Neural cell (in vitro differentiated cells): ENCODE data around the gene A4GALT. TPM values are rescaled to one million over a fixed set of nuclear protein-coding genes. Genes with fewer than 3 reads are reported as not detected.

Source experiments
- H2AFZ ChIP-seq: fragments of 200-600, 300-800 bp; sonication (generic), shearing (Covaris generic); 2 replicates; pipeline ENCODE4 v1.6.0; 2014; ENCODE audit warnings: low read depth, mild to moderate bottlenecking, antibody characterized with exemption, low read length, moderate library complexity
- H3F3A ChIP-seq: fragments of 200-600 bp; shearing (Covaris generic); 2 replicates; pipeline ENCODE4 v1.6.1; 2016; ENCODE audit warnings: mild to moderate bottlenecking, moderate library complexity, mixed read lengths, antibody characterized with exemption, low read length; ENCODE audit not compliant: insufficient read depth, poor library complexity, severe bottlenecking
- H3K27ac ChIP-seq: fragments of 200-600, 300-800 bp; sonication (generic), shearing (Covaris generic); 2 replicates; pipeline ENCODE4 v1.5.1; 2014; ENCODE audit warnings: mild to moderate bottlenecking, low read length, moderate library complexity
- H3K27me3 ChIP-seq: fragments of 300-800, 200-600 bp; sonication (generic), shearing (Covaris generic); 2 replicates; pipeline ENCODE4 v1.6.0; 2014; ENCODE audit warnings: mild to moderate bottlenecking, low read depth, low read length, moderate library complexity; ENCODE audit not compliant: insufficient read depth
- H3K36me3 ChIP-seq: fragments of 300-800, 200-600 bp; sonication (generic), shearing (Covaris generic); 2 replicates; pipeline ENCODE4 v1.5.1; 2014; ENCODE audit warnings: mild to moderate bottlenecking, antibody characterized with exemption, low read length, moderate library complexity; ENCODE audit not compliant: insufficient read depth
- H3K4me2 ChIP-seq: fragments of 300-800, 200-600 bp; sonication (generic), shearing (Covaris generic); 2 replicates; pipeline ENCODE4 v1.6.0; 2014; ENCODE audit warnings: mild to moderate bottlenecking, low read length
- H3K4me3 ChIP-seq: fragments of 300-800, 200-600 bp; sonication (generic), shearing (Covaris generic); 2 replicates; pipeline ENCODE4 v1.5.1; 2014; ENCODE audit warnings: mild to moderate bottlenecking, low read length, moderate library complexity
- H3K79me2 ChIP-seq: fragments of 200-600 bp; shearing (Covaris generic); replicated peaks from 2 replicates; pipeline ENCODE4 v1.6.0; 2014; ENCODE audit warnings: mild to moderate bottlenecking, low read length, moderate library complexity; ENCODE audit not compliant: insufficient read depth
- H3K9ac ChIP-seq: fragments of 300-800, 200-600 bp; sonication (generic), shearing (Covaris generic); 2 replicates; pipeline ENCODE4 v1.6.1; 2016; ENCODE audit warnings: mild to moderate bottlenecking, low read length, mixed read lengths
- H3K9me2 ChIP-seq: fragments of 200-600 bp; shearing (Covaris generic); 2 replicates; pipeline ENCODE4 v1.6.1; 2016; ENCODE audit warnings: mild to moderate bottlenecking, low read length, mixed read lengths; ENCODE audit not compliant: insufficient read depth
- H3K9me3 ChIP-seq: fragments of 200-600, 300-800 bp; sonication (generic), shearing (Covaris generic); 2 replicates; pipeline ENCODE4 v1.6.1; 2016; ENCODE audit warnings: mild to moderate bottlenecking, mixed run types, low read length, moderate library complexity, mixed read lengths
- H4K20me1 ChIP-seq: fragments of 200-600 bp; shearing (Covaris generic); 2 replicates; pipeline ENCODE4 v1.6.1; 2016; ENCODE audit warnings: mild to moderate bottlenecking, mixed run types; ENCODE audit not compliant: insufficient read depth
- CTCF ChIP-seq: fragments of 450-650 bp; IDR thresholded peaks from 2 replicates; pipeline ENCODE4 v1.5.1; 2014; ENCODE audit warnings: antibody characterized with exemption, mild to moderate bottlenecking, moderate library complexity; ENCODE audit not compliant: poor library complexity, severe bottlenecking
- EP300 ChIP-seq: fragments of 450-650 bp; conservative IDR thresholded peaks from 2 replicates; pipeline ENCODE4 v1.6.1; 2014; ENCODE audit warnings: antibody characterized with exemption, mild to moderate bottlenecking, moderate library complexity; ENCODE audit not compliant: poor library complexity, severe bottlenecking
- EZH2 ChIP-seq: fragments of 200-600, 300-800 bp; shearing (Covaris generic), sonication (generic); IDR thresholded peaks from 2 replicates; pipeline ENCODE4 v1.6.1; 2014; ENCODE audit warnings: antibody characterized with exemption, low read length, borderline replicate concordance, mild to moderate bottlenecking; ENCODE audit not compliant: insufficient read depth, poor library complexity, severe bottlenecking
- MXI1 ChIP-seq: fragments of 450-650 bp; conservative IDR thresholded peaks from 2 replicates; pipeline ENCODE4 v1.6.1; 2014; ENCODE audit warnings: antibody characterized with exemption, mild to moderate bottlenecking; ENCODE audit not compliant: poor library complexity, severe bottlenecking
- POLR2AphosphoS5 ChIP-seq: IDR thresholded peaks from 2 replicates; pipeline ENCODE4 v1.6.1; 2012
- RAD21 ChIP-seq: fragments of 450-650 bp; conservative IDR thresholded peaks from 2 replicates; pipeline ENCODE4 v1.6.1; 2014; ENCODE audit warnings: antibody characterized with exemption, mild to moderate bottlenecking, moderate library complexity
- SMC3 ChIP-seq: fragments of 450-650 bp; conservative IDR thresholded peaks from 2 replicates; pipeline ENCODE4 v1.6.1; 2014; ENCODE audit warnings: antibody characterized with exemption, mild to moderate bottlenecking, moderate library complexity; ENCODE audit not compliant: poor library complexity
- TAF1 ChIP-seq: IDR thresholded peaks from 2 replicates; pipeline ENCODE4 v1.6.1; 2012; ENCODE audit warnings: low read depth
- polyA plus RNA-seq: library from polyadenylated mRNA; depleted of rRNA; stranded (reverse); fragments of >200 nt; gene quantifications from 2 replicates; pipeline ENCODE4 v1.2.3, GENCODE V29; 2014
- TF ChIP-seq, protein P1 (sequence below): IDR thresholded peaks from 2 replicates; pipeline ENCODE4 v1.6.1; 2012; ENCODE audit warnings: borderline replicate concordance

The A4GALT gene
- polyA plus RNA-seq, 1 donor from 2014 or later = not detected

DNA sequence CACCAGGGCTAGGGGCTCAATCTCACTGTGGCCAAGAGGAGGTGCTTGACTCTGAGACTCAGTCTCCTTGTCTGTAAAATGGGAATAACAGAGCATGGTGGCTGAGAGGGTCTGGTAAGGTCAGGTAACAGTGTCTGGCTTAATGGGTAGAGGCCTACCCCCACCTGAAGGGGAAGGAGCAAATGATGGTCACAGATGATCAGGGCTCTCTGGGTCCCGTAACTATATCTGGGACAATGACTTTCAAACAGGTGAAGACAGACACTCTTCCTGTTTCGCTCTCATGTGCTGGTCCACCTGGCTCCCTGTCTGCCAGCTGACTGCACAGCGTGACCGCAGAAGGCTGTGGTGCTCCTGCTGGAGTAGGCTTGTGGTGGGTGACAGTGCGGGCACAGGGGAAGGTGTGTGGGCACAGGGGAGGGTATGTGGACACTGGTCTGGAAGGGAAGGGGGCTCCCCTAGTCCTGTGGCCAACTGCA is 4.0 kb downstream of the A4GALT start:
- Histone ChIP-seq H2AFZ (no peak overlapping the region), H3K4me3 (no peak overlapping the region), H3K9ac (no peak overlapping the region), H3K4me2 (no peak overlapping the region), H3K27ac (no peak overlapping the region), H4K20me1 (no peaks in the 10 kb centered on the region), H3F3A (no peaks in the 10 kb centered on the region), H3K36me3 (no peaks in the 10 kb centered on the region), H3K79me2 (no peaks in the 10 kb centered on the region), H3K27me3 (peaks cover 45% of the 10 kb centered on the region), H3K9me3 (no peaks in the 10 kb centered on the region), H3K9me2 (no peaks in the 10 kb centered on the region)
- no peak for TF ChIP-seq CTCF
- no peak for TF ChIP-seq POLR2AphosphoS5
- no peak for TF ChIP-seq EP300
- TF ChIP-seq MXI1 = no peak
- no peak for TF ChIP-seq TAF1
- TF ChIP-seq EZH2 = no peak
- TF ChIP-seq RAD21 = no peak
- TF ChIP-seq SMC3 = no peak
- TF ChIP-seq, protein P1, sequence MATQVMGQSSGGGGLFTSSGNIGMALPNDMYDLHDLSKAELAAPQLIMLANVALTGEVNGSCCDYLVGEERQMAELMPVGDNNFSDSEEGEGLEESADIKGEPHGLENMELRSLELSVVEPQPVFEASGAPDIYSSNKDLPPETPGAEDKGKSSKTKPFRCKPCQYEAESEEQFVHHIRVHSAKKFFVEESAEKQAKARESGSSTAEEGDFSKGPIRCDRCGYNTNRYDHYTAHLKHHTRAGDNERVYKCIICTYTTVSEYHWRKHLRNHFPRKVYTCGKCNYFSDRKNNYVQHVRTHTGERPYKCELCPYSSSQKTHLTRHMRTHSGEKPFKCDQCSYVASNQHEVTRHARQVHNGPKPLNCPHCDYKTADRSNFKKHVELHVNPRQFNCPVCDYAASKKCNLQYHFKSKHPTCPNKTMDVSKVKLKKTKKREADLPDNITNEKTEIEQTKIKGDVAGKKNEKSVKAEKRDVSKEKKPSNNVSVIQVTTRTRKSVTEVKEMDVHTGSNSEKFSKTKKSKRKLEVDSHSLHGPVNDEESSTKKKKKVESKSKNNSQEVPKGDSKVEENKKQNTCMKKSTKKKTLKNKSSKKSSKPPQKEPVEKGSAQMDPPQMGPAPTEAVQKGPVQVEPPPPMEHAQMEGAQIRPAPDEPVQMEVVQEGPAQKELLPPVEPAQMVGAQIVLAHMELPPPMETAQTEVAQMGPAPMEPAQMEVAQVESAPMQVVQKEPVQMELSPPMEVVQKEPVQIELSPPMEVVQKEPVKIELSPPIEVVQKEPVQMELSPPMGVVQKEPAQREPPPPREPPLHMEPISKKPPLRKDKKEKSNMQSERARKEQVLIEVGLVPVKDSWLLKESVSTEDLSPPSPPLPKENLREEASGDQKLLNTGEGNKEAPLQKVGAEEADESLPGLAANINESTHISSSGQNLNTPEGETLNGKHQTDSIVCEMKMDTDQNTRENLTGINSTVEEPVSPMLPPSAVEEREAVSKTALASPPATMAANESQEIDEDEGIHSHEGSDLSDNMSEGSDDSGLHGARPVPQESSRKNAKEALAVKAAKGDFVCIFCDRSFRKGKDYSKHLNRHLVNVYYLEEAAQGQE = no peak

GRCh38 chr22:42716221-42716620 is 4.4 kb downstream of the A4GALT start:
- TF ChIP-seq POLR2AphosphoS5 (no peak), SMC3 (no peak), MXI1 (no peak), EZH2 (no peak), RAD21 (no peak), TAF1 (no peak), CTCF (no peak), EP300 (no peak)
- TF ChIP-seq, protein P1 = no peak
- H4K20me1 ChIP-seq = no peaks in the 10 kb centered on the region
- H3K27ac ChIP-seq = no peak overlapping the region
- no peaks in the 10 kb centered on the region for H3K9me3 ChIP-seq
- no peaks in the 10 kb centered on the region for H3F3A ChIP-seq
- H3K36me3 ChIP-seq = no peaks in the 10 kb centered on the region
- H3K27me3 ChIP-seq = peaks cover 40% of the 10 kb centered on the region
- H3K79me2 ChIP-seq = no peaks in the 10 kb centered on the region
- H2AFZ ChIP-seq = no peak overlapping the region
- H3K9me2 ChIP-seq = no peaks in the 10 kb centered on the region
- H3K4me2 ChIP-seq = no peak overlapping the region
- no peak overlapping the region for H3K4me3 ChIP-seq
- no peak overlapping the region for H3K9ac ChIP-seq
